MCF 10A (cell line): ENCODE results near the gene PGBD2. TPM values are rescaled to one million over a fixed set of nuclear protein-coding genes. Genes with fewer than 3 reads are reported as not detected.
"Not testable (repeated sequence)": the region's sequence is repeated elsewhere in the genome, so short reads cannot be mapped to it uniquely, and the experiment has no call there.

ENCODE experiments used
- BruUV-seq: library from RNA; stranded (reverse); fragments of 400-500 nt; replicated peaks from 2 replicates; lab custom pipeline; 2021; lab: Mats Ljungman, UMichigan
- CTCF ChIA-PET: fragments of 300-600 bp; sonication (Branson Sonifier 250); formaldehyde crosslinking; extraction: SDS; loops from one replicate; lab custom pipeline; 2021; ENCODE audit warnings: antibody characterized with exemption, inconsistent platforms; lab: Yijun Ruan, JAX
- POLR2A ChIA-PET: fragments of 300-600, 350-650 bp; sonication (Branson Sonifier 250); formaldehyde crosslinking; extraction: SDS; loops from one replicate; lab custom pipeline; 2020; ENCODE audit warnings: antibody characterized with exemption, inconsistent platforms; lab: Yijun Ruan, JAX
- DNase-seq: peaks from one replicate; pipeline ENCODE4 v3.0.0-alpha.2; 2018; ENCODE audit not compliant: unreplicated experiment
- H3K27ac Mint-ChIP-seq: one replicate; pipeline ENCODE4 v1.8.0; 2022; ENCODE audit warnings: mild to moderate bottlenecking, low read depth, mixed read lengths; ENCODE audit not compliant: unreplicated experiment
- H3K27me3 Mint-ChIP-seq: one replicate; pipeline ENCODE4 v1.8.0; 2022; ENCODE audit warnings: mixed read lengths; ENCODE audit not compliant: insufficient read depth, unreplicated experiment
- H3K36me3 Mint-ChIP-seq: one replicate; pipeline ENCODE4 v1.8.0; 2022; ENCODE audit warnings: mild to moderate bottlenecking, moderate library complexity, mixed read lengths; ENCODE audit not compliant: insufficient read depth, unreplicated experiment
- H3K4me1 Mint-ChIP-seq: one replicate; pipeline ENCODE4 v1.8.0; 2022; ENCODE audit warnings: mixed read lengths; ENCODE audit not compliant: insufficient read depth, unreplicated experiment
- H3K4me3 Mint-ChIP-seq: one replicate; pipeline ENCODE4 v1.8.0; 2022; ENCODE audit warnings: mild to moderate bottlenecking, moderate library complexity, mixed read lengths; ENCODE audit not compliant: unreplicated experiment
- H3K9me3 Mint-ChIP-seq: one replicate; pipeline ENCODE4 v1.8.0; 2022; ENCODE audit warnings: mixed read lengths; ENCODE audit not compliant: unreplicated experiment
- intact Hi-C: fragments of 100-400 bp; cut with micrococcal nuclease; formaldehyde crosslinking; loops from 2 replicates; pipeline ENCODE4 v1.14.1; 2022
- total RNA-seq: library from RNA; stranded (reverse); gene quantifications from 2 replicates; pipeline ENCODE4 v1.2.3, GENCODE V29; 2022
- TF ChIP-seq, protein P1 (sequence below): fragments of 200-600 bp; IDR thresholded peaks from one replicate; pipeline ENCODE4 v1.8.0; 2022; ENCODE audit warnings: antibody characterized with exemption, mild to moderate bottlenecking; ENCODE audit not compliant: unreplicated experiment

Gene PGBD2
- total RNA-seq, 1 experiment from 2014 or later, result 5.2 TPM

DNA sequence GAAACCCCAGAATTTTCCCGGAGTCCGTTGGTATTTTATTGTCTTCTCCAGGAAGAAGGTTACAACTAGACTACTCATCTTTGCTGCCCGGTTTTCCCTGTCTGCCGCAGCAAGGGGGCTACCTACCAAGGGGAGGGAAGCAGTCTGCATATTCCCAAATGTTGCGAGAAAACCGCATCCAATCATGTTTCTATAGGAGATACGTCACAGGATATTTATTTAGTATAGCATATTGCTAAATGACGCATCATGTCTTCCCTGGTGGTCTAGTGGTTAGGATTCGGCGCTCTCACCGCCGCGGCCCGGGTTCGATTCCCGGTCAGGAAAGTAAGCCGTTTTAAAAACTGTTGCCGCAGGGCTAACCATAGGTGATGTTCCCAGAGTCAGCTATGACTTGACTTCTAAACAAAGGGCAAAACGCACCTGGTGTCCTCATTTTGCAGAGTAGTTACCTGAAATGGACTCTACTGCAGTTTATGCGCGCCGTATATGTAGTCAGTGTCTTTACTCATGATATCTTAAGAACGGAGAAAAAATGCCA is 32.0 kb upstream of the PGBD2 start:
- Mint-ChIP-seq H3K4me1 (peaks cover 19% of the 10 kb centered on the region), H3K27ac (peak overlapping the region; percentile 97), H3K4me3 (peak overlapping the region; percentile 94), H3K9me3 (no peaks in the 10 kb centered on the region), H3K36me3 (peaks cover 23% of the 10 kb centered on the region), H3K27me3 (peaks cover 18% of the 10 kb centered on the region)
- ChIA-PET CTCF (interaction anchor here (0.7 to 3.3 kb wide), 11 partner anchors 8 to 49 kb away, joined by 3 to 21 read pairs (median 6); partner anchors contain the start of gene ZNF692), POLR2A (interaction anchor here (0.6 to 4.7 kb wide), 21 partner anchors 9 to 62 kb away, joined by 3 to 140 read pairs (median 7); partner anchors contain the start of genes PGBD2, SH3BP5L, ZNF672 and ZNF692)
- TF ChIP-seq, protein P1, sequence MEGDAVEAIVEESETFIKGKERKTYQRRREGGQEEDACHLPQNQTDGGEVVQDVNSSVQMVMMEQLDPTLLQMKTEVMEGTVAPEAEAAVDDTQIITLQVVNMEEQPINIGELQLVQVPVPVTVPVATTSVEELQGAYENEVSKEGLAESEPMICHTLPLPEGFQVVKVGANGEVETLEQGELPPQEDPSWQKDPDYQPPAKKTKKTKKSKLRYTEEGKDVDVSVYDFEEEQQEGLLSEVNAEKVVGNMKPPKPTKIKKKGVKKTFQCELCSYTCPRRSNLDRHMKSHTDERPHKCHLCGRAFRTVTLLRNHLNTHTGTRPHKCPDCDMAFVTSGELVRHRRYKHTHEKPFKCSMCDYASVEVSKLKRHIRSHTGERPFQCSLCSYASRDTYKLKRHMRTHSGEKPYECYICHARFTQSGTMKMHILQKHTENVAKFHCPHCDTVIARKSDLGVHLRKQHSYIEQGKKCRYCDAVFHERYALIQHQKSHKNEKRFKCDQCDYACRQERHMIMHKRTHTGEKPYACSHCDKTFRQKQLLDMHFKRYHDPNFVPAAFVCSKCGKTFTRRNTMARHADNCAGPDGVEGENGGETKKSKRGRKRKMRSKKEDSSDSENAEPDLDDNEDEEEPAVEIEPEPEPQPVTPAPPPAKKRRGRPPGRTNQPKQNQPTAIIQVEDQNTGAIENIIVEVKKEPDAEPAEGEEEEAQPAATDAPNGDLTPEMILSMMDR, result no peak
- intact Hi-C loops, result loop anchor here (1.0 kb wide), 4 partner anchors 16 to 48 kb away; partner anchors contain the start of genes PGBD2 and ZNF672
- peak; percentile 97 for DNase-seq
- no TSS peak for BruUV-seq

- peaks cover 4% of the 10 kb centered on the region for H3K4me1 Mint-ChIP-seq
- ChIA-PET CTCF (interaction anchor here (0.8 to 3.9 kb wide), 5 partner anchors 8 to 28 kb away, joined by 3 to 12 read pairs (median 3); no protein-coding TSS in a partner anchor), POLR2A (interaction anchor here (0.6 to 3.4 kb wide), 4 partner anchors 22 to 54 kb away, joined by 3 to 13 read pairs (median 6); partner anchors contain the start of genes ZNF672 and ZNF692)
- TF ChIP-seq, protein P1, result no peak
- BruUV-seq, result no TSS peak
- peaks cover 24% of the 10 kb centered on the region for H3K27me3 Mint-ChIP-seq
- no peak overlapping the region for H3K27ac Mint-ChIP-seq
- no peaks in the 10 kb centered on the region for H3K9me3 Mint-ChIP-seq
- H3K4me3 Mint-ChIP-seq, result no peak overlapping the region
- intact Hi-C loops, result no loop called here
- no peaks in the 10 kb centered on the region for H3K36me3 Mint-ChIP-seq
- DNase-seq, result no peak
Measured at GRCh38 chr1:248881261-248881660, 24.8 kb upstream of the PGBD2 start.

DNA sequence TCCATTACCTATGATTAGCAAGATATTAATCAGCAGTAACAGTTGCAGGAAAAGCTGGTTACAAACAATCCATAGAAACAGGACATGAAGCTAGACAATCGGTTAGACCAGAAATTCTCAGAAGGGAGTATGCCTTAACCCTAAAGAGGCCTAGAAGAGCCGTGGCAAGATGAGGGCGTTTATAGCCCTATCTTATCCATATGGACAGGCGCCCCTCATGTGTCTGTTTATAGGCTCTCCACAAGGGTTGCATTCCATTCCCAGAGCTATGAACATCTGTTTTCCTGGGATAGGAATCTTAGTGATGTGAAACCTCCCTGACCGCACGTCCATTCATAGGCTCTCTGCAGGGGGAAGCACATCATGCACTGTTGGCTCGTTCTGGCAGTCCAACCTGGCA is 23.6 kb upstream of the PGBD2 start:
- BruUV-seq, H3K4me1 Mint-ChIP-seq, H3K9me3 Mint-ChIP-seq, H3K27ac Mint-ChIP-seq, DNase-seq, intact Hi-C loops, H3K4me3 Mint-ChIP-seq, H3K36me3 Mint-ChIP-seq: not testable (repeated sequence)
- POLR2A ChIA-PET, result interaction anchor here (1.9 to 2.5 kb wide), 2 partner anchors 8 to 55 kb away, joined by 7 to 8 read pairs; no protein-coding TSS in a partner anchor
- peaks cover 24% of the 10 kb centered on the region for H3K27me3 Mint-ChIP-seq
- CTCF ChIA-PET, result interaction anchor here (0.5 to 3.9 kb wide), 3 partner anchors 9 to 26 kb away, joined by 3 to 12 read pairs (median 4); partner anchors contain the start of gene ZNF692

- CTCF ChIA-PET, result interaction anchor here (0.7 to 3.9 kb wide), 5 partner anchors 9 to 16 kb away, joined by 3 to 12 read pairs (median 3); no protein-coding TSS in a partner anchor
- intact Hi-C loops, result no loop called here
- Mint-ChIP-seq H3K27me3 (peaks cover 13% of the 10 kb centered on the region), H3K9me3 (no peaks in the 10 kb centered on the region), H3K27ac (no peak overlapping the region), H3K4me1 (peaks cover 4% of the 10 kb centered on the region), H3K4me3 (no peak overlapping the region), H3K36me3 (no peaks in the 10 kb centered on the region)
- no TSS peak for BruUV-seq
- DNase-seq, result no peak
- TF ChIP-seq, protein P1, result no peak
- POLR2A ChIA-PET, result interaction anchor here (0.7 to 3.5 kb wide), 4 partner anchors 10 to 58 kb away, joined by 3 to 11 read pairs (median 4); partner anchors contain the start of gene SH3BP5L
Measured at GRCh38 chr1:248884632-248885295, 21.3 kb upstream of the PGBD2 start.
